Liver (tissue), 9 donors: ENCODE data around the gene KIF1A. TPM values are rescaled to one million over a fixed set of nuclear protein-coding genes. Genes with fewer than 3 reads are reported as not detected.
"Not testable (repeated sequence)": the region's sequence is repeated elsewhere in the genome, so short reads cannot be mapped to it uniquely, and the experiment has no call there.

Experiments
- DNase-seq: peaks from one replicate; pipeline ENCODE4 v3.0.0-alpha.2; 2017; ENCODE audit warnings: low spot score
- H3K27ac ChIP-seq, 2 donors: one replicate each; pipeline ENCODE4 v1.7.0; 2013; ENCODE audit warnings: inconsistent platforms in 2 of 2, low read length in 2 of 2, control low read depth in 1 of 2, low read depth in 1 of 2, mild to moderate bottlenecking in 1 of 2
- H3K27me3 ChIP-seq, 4 donors: one replicate each; pipeline versions ENCODE4 v1.6.1 to v1.7.0; 2013; ENCODE audit warnings: low read length in 3 of 4, inconsistent platforms in 1 of 4, mild to moderate bottlenecking in 1 of 4, moderate library complexity in 1 of 4; ENCODE audit not compliant: control insufficient read depth in 4 of 4, insufficient read depth in 4 of 4
- H3K36me3 ChIP-seq, 4 donors: one replicate each; pipeline versions ENCODE4 v1.6.1 to v1.7.0; 2013; ENCODE audit warnings: low read length in 3 of 4, mild to moderate bottlenecking in 3 of 4, low read depth in 1 of 4, moderate library complexity in 1 of 4; ENCODE audit not compliant: control insufficient read depth in 4 of 4, insufficient read depth in 3 of 4
- H3K4me1 ChIP-seq, 4 donors: one replicate each; pipeline versions ENCODE4 v1.6.1 to v1.7.0; 2013; ENCODE audit warnings: low read length in 3 of 4, mild to moderate bottlenecking in 3 of 4, moderate library complexity in 1 of 4; ENCODE audit not compliant: control insufficient read depth in 4 of 4, insufficient read depth in 4 of 4
- H3K4me3 ChIP-seq, 3 donors: one replicate each; pipeline versions ENCODE4 v1.6.1 to v1.7.0; 2013; ENCODE audit warnings: low read length in 3 of 3, control low read depth in 1 of 3, low read depth in 1 of 3, mild to moderate bottlenecking in 1 of 3
- H3K9ac ChIP-seq, 2 donors: one replicate each; pipeline ENCODE4 v1.7.0; 2013; ENCODE audit warnings: low read length in 2 of 2, mild to moderate bottlenecking in 2 of 2, moderate library complexity in 2 of 2, control low read depth in 1 of 2, low read depth in 1 of 2
- H3K9me3 ChIP-seq, 4 donors: one replicate each; pipeline versions ENCODE4 v1.6.1 to v1.7.0; 2013; ENCODE audit warnings: low read length in 3 of 4; ENCODE audit not compliant: control insufficient read depth in 4 of 4
- CTCF ChIP-seq: fragments of 150-350 bp; IDR thresholded peaks from 2 replicates; pipeline ENCODE4 v1.5.1; 2017; ENCODE audit warnings: improper control_type of control experiment, low read depth, low read length; ENCODE audit not compliant: missing input control
- EGR1 ChIP-seq, 2 donors: IDR thresholded peaks; 2 replicates each; pipeline ENCODE4 v1.6.1; 2016 to 2018; ENCODE audit warnings: antibody characterized with exemption in 2 of 2, low read depth in 2 of 2
- FOXA1 ChIP-seq: IDR thresholded peaks from 2 replicates; pipeline ENCODE4 v1.6.1; 2016; ENCODE audit warnings: antibody characterized with exemption
- FOXA2 ChIP-seq: IDR thresholded peaks from 2 replicates; pipeline ENCODE4 v1.6.1; 2016; ENCODE audit warnings: antibody characterized with exemption
- HNF4G ChIP-seq: IDR thresholded peaks from 2 replicates; pipeline ENCODE4 v1.6.1; 2016; ENCODE audit warnings: antibody characterized with exemption
- JUND ChIP-seq, 2 donors: IDR thresholded peaks; 2 replicates each; pipeline ENCODE4 v1.6.1; 2016; ENCODE audit warnings: antibody characterized with exemption in 2 of 2
- MAX ChIP-seq: IDR thresholded peaks from 2 replicates; pipeline ENCODE4 v1.6.1; 2016; ENCODE audit warnings: antibody characterized with exemption
- NR2F2 ChIP-seq: IDR thresholded peaks from 2 replicates; pipeline ENCODE4 v1.6.1; 2016; ENCODE audit warnings: antibody characterized with exemption
- RAD21 ChIP-seq, 2 donors: IDR thresholded peaks; 2 replicates each; pipeline ENCODE4 v1.6.1; 2016; ENCODE audit warnings: antibody characterized with exemption in 2 of 2, mild to moderate bottlenecking in 2 of 2
- REST ChIP-seq: IDR thresholded peaks from 2 replicates; pipeline ENCODE4 v1.6.1; 2016; ENCODE audit warnings: antibody characterized with exemption, mild to moderate bottlenecking
- RXRA ChIP-seq, 2 donors: IDR thresholded peaks; 2 replicates each; pipeline ENCODE4 v1.6.1; 2017 to 2018; ENCODE audit warnings: antibody characterized with exemption in 2 of 2, mild to moderate bottlenecking in 1 of 2
- SP1 ChIP-seq: IDR thresholded peaks from 2 replicates; pipeline ENCODE4 v1.6.1; 2018; ENCODE audit warnings: antibody characterized with exemption, mild to moderate bottlenecking
- TAF1 ChIP-seq: conservative IDR thresholded peaks from 2 replicates; pipeline ENCODE4 v1.6.1; 2016; ENCODE audit warnings: antibody characterized with exemption, mild to moderate bottlenecking
- WGBS: extraction: QIAGEN DNeasy Blood & Tissue Kit; methylation state at CpG from one replicate; pipeline ENCODE4 v1.1.7; 2013; 5-methylcytosine and 5-hydroxymethylcytosine counted together
- polyA plus RNA-seq, 2 donors: library from polyadenylated mRNA; stranded (reverse) in 1 of 2; unstranded in 1 of 2; fragments of 200-250 nt in 1 of 2; fragments of >200 nt in 1 of 2; fragmentation: Nextera tagmentation in 1 of 2; extraction: Ambion mirVana in 1 of 2; gene quantifications; one replicate each; pipeline versions ENCODE4 v1.2.1 to v1.2.3, GENCODE V29; 2013 to 2015
- total RNA-seq, 2 donors: library from RNA; depleted of rRNA; stranded (reverse); fragments of >200 nt; gene quantifications; one replicate each; pipeline ENCODE4 v1.2.3, GENCODE V29; 2014
- donor health status: healthy.
- donor health status: healthy.
- donor health status: healthy.
- donor health status: healthy.
- donor health status: healthy.

Gene KIF1A
- total and polyA plus RNA-seq, 4 donors: 0.03 to 0.21 (median 0.11) TPM

GRCh38 chr2:240701736-240702639, 118.0 kb downstream of the KIF1A start:
- no peak for TF ChIP-seq HNF4G
- no peak for TF ChIP-seq CTCF
- no peak for TF ChIP-seq JUND (IDR thresholded peaks at IDR 0.05)
- TF ChIP-seq FOXA1: no peak
- TF ChIP-seq RAD21 (IDR thresholded peaks at IDR 0.05): no peak
- no peak for TF ChIP-seq MAX
- TF ChIP-seq TAF1: no peak
- no peak for TF ChIP-seq FOXA2
- TF ChIP-seq REST: no peak
- TF ChIP-seq SP1: no peak
- TF ChIP-seq RXRA (IDR thresholded peaks at IDR 0.05): no peak
- no peak for TF ChIP-seq EGR1 (IDR thresholded peaks at IDR 0.05; ENCODE audit: low read depth in 2 of 2)
- no peak overlapping the region for H3K9ac ChIP-seq
- no peaks in the 10 kb centered on the region for H3K27me3 ChIP-seq

GRCh38 chr2:240701091-240701735, 118.8 kb downstream of the KIF1A start:
- H3K9me3 ChIP-seq: no peaks in the 10 kb centered on the region
- H3K27me3 ChIP-seq: no peaks in the 10 kb centered on the region
- no peaks in the 10 kb centered on the region for H3K4me1 ChIP-seq
- no peak overlapping the region for H3K9ac ChIP-seq
- WGBS: 81% methylated on average over 67 of the region's 67 CpGs
- H3K4me3 ChIP-seq: no peak overlapping the region
- TF ChIP-seq NR2F2 (no peak), EGR1 (IDR thresholded peaks at IDR 0.05; ENCODE audit: low read depth in 2 of 2) (no peak)
- no peaks in the 10 kb centered on the region for H3K36me3 ChIP-seq
- no peak for DNase-seq
- no peak overlapping the region for H3K27ac ChIP-seq

More at GRCh38 chr2:240701736-240702639, 118.0 kb downstream of the KIF1A start:
- WGBS: 84% methylated on average over 30 of the region's 30 CpGs
- H3K4me3 ChIP-seq: no peak overlapping the region
- no peaks in the 10 kb centered on the region for H3K9me3 ChIP-seq
- no peaks in the 10 kb centered on the region for H3K36me3 ChIP-seq
- DNase-seq: no peak
- no peak overlapping the region for H3K27ac ChIP-seq
- H3K4me1 ChIP-seq: no peaks in the 10 kb centered on the region

GRCh38 chr2:240700616-240701015, 119.4 kb downstream of the KIF1A start:
- H3K9ac ChIP-seq, H3K36me3 ChIP-seq, H3K4me1 ChIP-seq, H3K27ac ChIP-seq, H3K9me3 ChIP-seq, DNase-seq, H3K4me3 ChIP-seq, H3K27me3 ChIP-seq: not testable (repeated sequence)
- WGBS: 77% methylated on average over 19 of the region's 21 CpGs

GRCh38 chr2:240699835-240700234, 120.2 kb downstream of the KIF1A start:
- H3K9me3 ChIP-seq, H3K4me3 ChIP-seq, H3K9ac ChIP-seq, H3K4me1 ChIP-seq, DNase-seq, H3K27me3 ChIP-seq, H3K36me3 ChIP-seq, H3K27ac ChIP-seq: not testable (repeated sequence)
- WGBS: 53% methylated on average over 8 of the region's 8 CpGs
